HCT116 (cell line): ENCODE results near the gene SYNE2. TPM values are rescaled to one million over a fixed set of nuclear protein-coding genes. Genes with fewer than 3 reads are reported as not detected.

Experiments used
- ATAC-seq: fragments of 200-7000 bp; cut with Tn5 transposase; 2 replicates; pipeline ENCODE4 v1.9.1; 2020; ENCODE audit warnings: mild to moderate bottlenecking, moderate library complexity
- BruUV-seq: library from RNA; stranded (reverse); fragments of 400-500 nt; replicated peaks from 2 replicates; lab custom pipeline; 2021; lab: Mats Ljungman, UMichigan
- CTCF ChIA-PET: fragments of 300-600 bp; sonication (Branson Sonifier 250); formaldehyde crosslinking; loops from one replicate; lab custom pipeline; 2021; ENCODE audit warnings: antibody characterized with exemption; lab: Charles Lee
- POLR2A ChIA-PET: fragments of 300-600, 350-600 bp; sonication (Branson Sonifier 250); formaldehyde crosslinking; loops from one replicate; lab custom pipeline; 2021; ENCODE audit warnings: antibody characterized with exemption; lab: Charles Lee
- RAD21 ChIA-PET, 2 experiments: fragments of 300-600 bp; sonication (Branson Sonifier 250); formaldehyde crosslinking; loops; one replicate each; lab custom pipeline; 2023; ENCODE audit warnings: low total read pairs in 2 of 2; ENCODE audit not compliant: uncharacterized antibody in 2 of 2, unreplicated experiment in 2 of 2, low non-redundant PET in 1 of 2; lab: Charles Lee
- DNase-seq: peaks from one replicate; pipeline ENCODE4 v3.0.0-alpha.2; 2010; ENCODE audit warnings: low read depth, low spot score
- H2AFZ ChIP-seq: fragments of 200-600 bp; shearing (Covaris generic), sonication (generic); 2 replicates; pipeline ENCODE4 v1.6.1; 2017; ENCODE audit warnings: low read depth, mixed run types, mixed read lengths, antibody characterized with exemption, low read length; ENCODE audit not compliant: poor library complexity, severe bottlenecking
- H3K27ac ChIP-seq: 2 replicates; pipeline ENCODE4 v1.5.1; 2012; ENCODE audit warnings: low read depth, low read length
- H3K27me3 ChIP-seq: fragments of 200-600 bp; sonication (generic); 2 replicates; pipeline ENCODE4 v1.6.1; 2016; ENCODE audit warnings: mixed run types, low read length, mixed read lengths; ENCODE audit not compliant: insufficient read depth
- H3K36me3 ChIP-seq, 2 experiments: fragments of 200-500 bp in 1 of 2; fragments of 200-600 bp in 1 of 2; sonication (Bioruptor generic) in 1 of 2; sonication (generic) in 1 of 2; 2 replicates each; pipeline versions ENCODE4 v1.5.1 to v1.6.1; 2014 to 2016; ENCODE audit warnings: low read length in 2 of 2, inconsistent platforms in 1 of 2, mixed read lengths in 1 of 2, mixed run types in 1 of 2; ENCODE audit not compliant: insufficient read depth in 2 of 2, control insufficient read depth in 1 of 2
- H3K4me1 ChIP-seq, 2 experiments: fragments of 200-600 bp in 1 of 2; sonication (generic) in 1 of 2; 2 replicates each; pipeline versions ENCODE4 v1.5.1 to v1.6.1; 2012 to 2017; ENCODE audit warnings: low read length in 2 of 2, inconsistent platforms in 1 of 2, mild to moderate bottlenecking in 1 of 2, mixed read lengths in 1 of 2, mixed run types in 1 of 2, moderate library complexity in 1 of 2; ENCODE audit not compliant: insufficient read depth in 2 of 2, control insufficient read depth in 1 of 2
- H3K4me2 ChIP-seq: fragments of 200-600 bp; sonication (generic); 2 replicates; pipeline ENCODE4 v1.6.1; 2017; ENCODE audit warnings: mixed run types, low read length, mixed read lengths
- H3K4me3 ChIP-seq, 2 experiments: fragments of 200-600 bp in 1 of 2; sonication (generic) in 1 of 2; replicated peaks in 1 of 2; 2 replicates each; pipeline ENCODE4 v1.5.1; 2011 to 2016; ENCODE audit warnings: low read length in 2 of 2, control low read depth in 1 of 2, low read depth in 1 of 2, mild to moderate bottlenecking in 1 of 2, mixed read lengths in 1 of 2, mixed run types in 1 of 2
- H3K79me2 ChIP-seq: fragments of 200-600 bp; sonication (generic); 2 replicates; pipeline ENCODE4 v1.6.1; 2017; ENCODE audit warnings: mild to moderate bottlenecking, mixed run types, low read length, moderate library complexity, mixed read lengths; ENCODE audit not compliant: insufficient read depth
- H3K9ac ChIP-seq: fragments of 200-600 bp; sonication (generic); 2 replicates; pipeline ENCODE4 v1.6.1; 2016; ENCODE audit warnings: low read length, mixed read lengths
- H3K9me2 ChIP-seq: fragments of 200-600 bp; sonication (generic), shearing (Covaris generic); 2 replicates; pipeline ENCODE4 v1.6.1; 2017; ENCODE audit warnings: mixed run types, mild to moderate bottlenecking, moderate library complexity; ENCODE audit not compliant: insufficient read depth
- H3K9me3 ChIP-seq, 2 experiments: fragments of 200-500 bp in 1 of 2; fragments of 200-600 bp in 1 of 2; sonication (Bioruptor generic) in 1 of 2; sonication (generic) in 1 of 2; 2 replicates each; pipeline ENCODE4 v1.6.1; 2014 to 2017; ENCODE audit warnings: low read length in 2 of 2, mixed read lengths in 2 of 2, inconsistent platforms in 1 of 2, low read depth in 1 of 2, mild to moderate bottlenecking in 1 of 2, mixed run types in 1 of 2, moderate library complexity in 1 of 2; ENCODE audit not compliant: control insufficient read depth in 1 of 2, insufficient read depth in 1 of 2
- H4K20me1 ChIP-seq: fragments of 200-600 bp; sonication (generic), shearing (Covaris generic); 2 replicates; pipeline ENCODE4 v1.6.1; 2017; ENCODE audit warnings: mixed run types, mild to moderate bottlenecking, moderate library complexity; ENCODE audit not compliant: insufficient read depth
- CBX3 ChIP-seq: IDR thresholded peaks from 2 replicates; pipeline ENCODE4 v1.6.1; 2012; ENCODE audit warnings: low read depth
- EGR1 ChIP-seq: IDR thresholded peaks from 2 replicates; pipeline ENCODE4 v1.6.1; 2012; ENCODE audit warnings: low read depth
- ELF1 ChIP-seq: IDR thresholded peaks from 2 replicates; pipeline ENCODE4 v1.6.1; 2012; ENCODE audit warnings: low read depth, borderline replicate concordance
- EZH2 ChIP-seq: fragments of 200-600 bp; sonication (generic); IDR thresholded peaks from 2 replicates; pipeline ENCODE4 v1.6.1; 2017; ENCODE audit warnings: antibody characterized with exemption, mixed run types
- FOSL1 ChIP-seq: IDR thresholded peaks from 2 replicates; pipeline ENCODE4 v1.6.1; 2012; ENCODE audit warnings: low read depth
- POLR2AphosphoS5 ChIP-seq: IDR thresholded peaks from 2 replicates; pipeline ENCODE4 v1.6.1; 2011; ENCODE audit warnings: mild to moderate bottlenecking, low read depth, low read length, moderate library complexity
- RAD21 ChIP-seq: IDR thresholded peaks from 2 replicates; pipeline ENCODE4 v1.6.1; 2012; ENCODE audit warnings: low read depth, mild to moderate bottlenecking
- SP1 ChIP-seq: IDR thresholded peaks from 2 replicates; pipeline ENCODE4 v1.6.1; 2012; ENCODE audit warnings: low read depth
- ZFX ChIP-seq: fragments of 450-650 bp; IDR thresholded peaks from 2 replicates; pipeline ENCODE4 v1.6.1; 2017
- ZNF274 ChIP-seq: fragments of 200-500 bp; sonication (Bioruptor generic); IDR thresholded peaks from 2 replicates; pipeline ENCODE4 v1.6.1; 2014; ENCODE audit warnings: mild to moderate bottlenecking, low read depth, low read length, inconsistent platforms
- intact Hi-C: fragments of 100-400 bp; cut with micrococcal nuclease; formaldehyde crosslinking; loops from 2 replicates; pipeline ENCODE4 v1.10.0; 2022
- total RNA-seq: library from RNA; stranded (reverse); gene quantifications from one replicate; pipeline ENCODE4 v1.2.1, GENCODE V29; 2021; ENCODE audit not compliant: unreplicated experiment
- TF ChIP-seq, protein P1 (sequence below): IDR thresholded peaks from 2 replicates; pipeline ENCODE4 v1.6.1; 2012
- TF ChIP-seq, protein P2 (sequence below): IDR thresholded peaks from 2 replicates; pipeline ENCODE4 v1.6.1; 2011; ENCODE audit warnings: mild to moderate bottlenecking, low read length, moderate library complexity; ENCODE audit not compliant: insufficient replicate concordance; ENCODE audit errors: extremely low read depth
- TF ChIP-seq, protein P3 (sequence below): IDR thresholded peaks from 2 replicates; pipeline ENCODE4 v1.6.1; 2012

The SYNE2 gene
- total RNA-seq, 1 experiment from 2014 or later, result 28.8 TPM

DNA sequence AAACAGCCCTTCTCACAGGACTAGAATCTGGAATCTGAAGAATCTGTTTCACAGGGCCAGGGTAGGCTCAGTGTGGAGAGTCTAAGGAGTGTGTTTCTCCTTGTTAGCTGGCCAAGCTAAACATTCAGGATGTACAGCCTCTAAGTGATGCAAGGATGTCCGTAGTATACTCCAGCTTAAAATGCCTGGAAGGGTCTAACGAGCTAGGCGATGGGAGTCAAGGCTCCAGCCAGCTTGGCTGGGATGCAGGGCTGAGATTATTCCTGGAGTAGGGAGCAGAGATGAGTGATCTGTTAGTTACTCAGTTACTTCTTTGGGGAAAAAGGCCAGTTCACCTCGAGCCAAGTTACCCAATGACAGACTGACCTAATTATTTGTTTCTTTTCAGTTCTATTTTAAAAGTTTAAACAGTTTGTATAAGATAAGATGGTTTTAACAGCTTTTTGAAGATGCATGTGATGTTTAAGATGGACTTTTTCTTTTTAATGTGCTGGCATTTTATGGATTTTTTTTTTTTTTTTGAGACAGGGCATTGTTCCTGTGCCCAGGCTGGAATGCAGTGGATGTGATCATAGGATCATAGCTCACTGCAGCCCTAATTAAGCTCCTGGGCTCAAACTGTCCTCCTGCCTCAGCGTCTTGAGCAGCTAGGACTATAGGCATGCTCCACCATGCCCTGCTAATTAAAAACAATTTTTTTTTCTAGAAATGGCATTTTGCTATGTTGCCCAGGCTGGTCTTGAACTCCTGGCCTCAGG, 41.1 kb downstream of the SYNE2 start:
- H3K27me3 ChIP-seq, result no peaks in the 10 kb centered on the region
- TF ChIP-seq FOSL1, result no peak
- TF ChIP-seq, protein P1, sequence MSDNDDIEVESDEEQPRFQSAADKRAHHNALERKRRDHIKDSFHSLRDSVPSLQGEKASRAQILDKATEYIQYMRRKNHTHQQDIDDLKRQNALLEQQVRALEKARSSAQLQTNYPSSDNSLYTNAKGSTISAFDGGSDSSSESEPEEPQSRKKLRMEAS, result no peak
- TF ChIP-seq EGR1, result no peak
- no peak for TF ChIP-seq ELF1
- TF ChIP-seq ZNF274, result no peak
- TF ChIP-seq ZFX, result no peak
- no peak for TF ChIP-seq SP1
- TF ChIP-seq EZH2, result no peak
- no peak for TF ChIP-seq POLR2AphosphoS5
- TF ChIP-seq, protein P2, sequence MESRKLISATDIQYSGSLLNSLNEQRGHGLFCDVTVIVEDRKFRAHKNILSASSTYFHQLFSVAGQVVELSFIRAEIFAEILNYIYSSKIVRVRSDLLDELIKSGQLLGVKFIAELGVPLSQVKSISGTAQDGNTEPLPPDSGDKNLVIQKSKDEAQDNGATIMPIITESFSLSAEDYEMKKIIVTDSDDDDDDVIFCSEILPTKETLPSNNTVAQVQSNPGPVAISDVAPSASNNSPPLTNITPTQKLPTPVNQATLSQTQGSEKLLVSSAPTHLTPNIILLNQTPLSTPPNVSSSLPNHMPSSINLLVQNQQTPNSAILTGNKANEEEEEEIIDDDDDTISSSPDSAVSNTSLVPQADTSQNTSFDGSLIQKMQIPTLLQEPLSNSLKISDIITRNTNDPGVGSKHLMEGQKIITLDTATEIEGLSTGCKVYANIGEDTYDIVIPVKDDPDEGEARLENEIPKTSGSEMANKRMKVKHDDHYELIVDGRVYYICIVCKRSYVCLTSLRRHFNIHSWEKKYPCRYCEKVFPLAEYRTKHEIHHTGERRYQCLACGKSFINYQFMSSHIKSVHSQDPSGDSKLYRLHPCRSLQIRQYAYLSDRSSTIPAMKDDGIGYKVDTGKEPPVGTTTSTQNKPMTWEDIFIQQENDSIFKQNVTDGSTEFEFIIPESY, result no peak
- TF ChIP-seq, protein P3, sequence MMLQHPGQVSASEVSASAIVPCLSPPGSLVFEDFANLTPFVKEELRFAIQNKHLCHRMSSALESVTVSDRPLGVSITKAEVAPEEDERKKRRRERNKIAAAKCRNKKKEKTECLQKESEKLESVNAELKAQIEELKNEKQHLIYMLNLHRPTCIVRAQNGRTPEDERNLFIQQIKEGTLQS, result no peak
- TF ChIP-seq RAD21, result no peak
- TF ChIP-seq CBX3, result no peak
- TF ChIP-seq, all 23 proteins: peak for 0
- ChIA-PET RAD21 (no interaction called here), POLR2A (no interaction called here), CTCF (no interaction called here)
- no peak overlapping the region for H3K9ac ChIP-seq
- H4K20me1 ChIP-seq, result no peaks in the 10 kb centered on the region
- H3K36me3 ChIP-seq, result no peaks in the 10 kb centered on the region
- H3K4me3 ChIP-seq, result no peak overlapping the region
- no peak overlapping the region for H3K4me2 ChIP-seq
- intact Hi-C loops, result no loop called here
- no peak overlapping the region for H2AFZ ChIP-seq
- no peak for DNase-seq
- H3K79me2 ChIP-seq, result no peaks in the 10 kb centered on the region
- no TSS peak for BruUV-seq
- no peak for ATAC-seq
- no peaks in the 10 kb centered on the region for H3K9me3 ChIP-seq
- no peak overlapping the region for H3K27ac ChIP-seq
- H3K9me2 ChIP-seq, result no peaks in the 10 kb centered on the region
- H3K4me1 ChIP-seq, result peaks cover 14 to 39% of the 10 kb centered on the region in 2 experiments
